ENCODE results near the gene SLC25A19. TPM values are rescaled to one million over a fixed set of nuclear protein-coding genes. Genes with fewer than 3 reads are reported as not detected.

Gene SLC25A19
- polyA plus RNA-seq, 1 donor, result 6.8 TPM

- DNase-seq, result no peak
Observed at GRCh38 chr17:75241502-75241901, 47.7 kb downstream of the SLC25A19 start.

DNA sequence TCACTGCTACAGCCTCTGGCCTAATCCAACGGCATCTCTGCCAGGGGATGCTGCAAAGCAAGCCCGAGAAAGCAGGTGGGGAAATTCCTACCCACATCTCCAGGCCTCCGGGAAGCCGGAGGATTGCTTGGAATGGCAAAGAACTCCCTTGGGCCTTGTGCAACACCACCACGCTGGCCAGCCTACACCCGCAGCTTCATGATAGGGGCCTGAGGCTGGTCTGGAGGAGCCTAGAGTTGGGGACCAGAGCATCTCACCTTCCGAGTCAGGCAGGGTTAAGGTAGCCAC lies 48.1 kb downstream of the SLC25A19 start:
- DNase-seq, result no peak

DNA sequence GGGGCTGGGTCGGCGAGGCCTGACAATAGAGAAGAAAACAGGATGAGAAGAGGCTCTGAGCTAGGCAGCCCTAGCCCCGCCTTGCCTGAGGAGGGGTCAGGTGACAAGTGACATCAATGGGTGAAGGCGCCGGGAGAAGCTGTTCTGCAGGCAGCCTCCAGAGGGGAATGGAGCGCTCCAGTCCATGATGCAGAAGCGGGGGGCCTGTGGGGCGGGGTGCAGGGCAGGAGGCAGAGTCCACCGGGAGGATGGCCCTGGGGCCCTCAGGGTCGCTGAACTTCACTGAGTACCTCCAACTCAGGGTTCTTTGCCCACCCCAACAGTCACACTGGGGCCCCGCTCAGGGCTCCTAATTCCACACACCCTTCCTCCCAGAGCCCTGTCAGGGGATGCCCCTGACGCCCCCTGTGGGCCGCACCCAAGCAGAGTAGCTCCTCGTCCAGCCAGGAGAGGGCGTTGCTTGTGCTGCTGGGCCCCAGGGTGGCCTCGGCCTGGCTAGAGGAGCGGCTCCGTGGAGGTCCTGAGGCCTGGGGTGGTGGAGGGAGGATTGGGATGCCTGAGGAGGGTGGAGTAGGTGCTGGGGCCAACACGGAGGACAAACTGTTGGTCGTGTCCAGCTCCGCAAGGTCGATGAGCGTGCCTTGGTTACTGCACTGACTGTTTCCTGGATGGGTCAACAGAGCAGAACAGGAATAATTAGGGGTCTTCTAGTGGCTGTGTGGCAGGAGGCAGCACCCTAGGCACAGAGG lies 48.7 kb downstream of the SLC25A19 start:
- DNase-seq, result no peak

DNA sequence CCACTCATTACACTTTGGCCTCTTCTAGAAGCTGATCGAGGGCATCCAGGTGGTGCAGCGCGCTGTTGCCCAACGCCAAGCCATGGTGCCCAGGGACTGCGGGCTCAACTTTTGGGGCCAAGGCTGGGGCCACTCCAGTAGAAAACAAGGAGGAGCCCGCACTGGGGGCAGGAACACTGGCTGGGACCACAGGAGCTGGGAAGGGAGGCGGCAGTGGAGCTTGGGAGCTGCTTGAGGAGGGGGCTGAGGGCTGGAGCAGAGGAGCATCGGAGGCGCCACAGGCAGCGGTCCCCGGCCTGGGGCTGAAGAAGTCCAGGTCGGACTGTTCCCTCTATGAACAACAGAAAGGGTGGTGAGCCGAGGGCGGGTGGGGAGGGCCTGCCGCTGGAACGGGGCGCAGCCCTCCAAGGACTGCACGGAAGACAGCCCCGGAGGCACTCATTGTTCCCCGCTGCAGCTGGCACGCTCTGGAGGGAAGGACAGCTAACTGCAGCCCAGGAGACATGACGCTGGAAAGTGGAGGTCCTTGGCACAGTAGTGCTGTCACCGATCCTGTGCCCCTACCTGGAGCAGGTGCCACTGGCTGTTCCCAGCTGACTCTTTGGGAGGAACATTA lies 49.3 kb downstream of the SLC25A19 start:
- DNase-seq, result no peak

- no peak for DNase-seq
Observed at GRCh38 chr17:75239214-75239613, 50.0 kb downstream of the SLC25A19 start.

- no peak for DNase-seq
Observed at GRCh38 chr17:75238684-75239191, 50.5 kb downstream of the SLC25A19 start.

DNA sequence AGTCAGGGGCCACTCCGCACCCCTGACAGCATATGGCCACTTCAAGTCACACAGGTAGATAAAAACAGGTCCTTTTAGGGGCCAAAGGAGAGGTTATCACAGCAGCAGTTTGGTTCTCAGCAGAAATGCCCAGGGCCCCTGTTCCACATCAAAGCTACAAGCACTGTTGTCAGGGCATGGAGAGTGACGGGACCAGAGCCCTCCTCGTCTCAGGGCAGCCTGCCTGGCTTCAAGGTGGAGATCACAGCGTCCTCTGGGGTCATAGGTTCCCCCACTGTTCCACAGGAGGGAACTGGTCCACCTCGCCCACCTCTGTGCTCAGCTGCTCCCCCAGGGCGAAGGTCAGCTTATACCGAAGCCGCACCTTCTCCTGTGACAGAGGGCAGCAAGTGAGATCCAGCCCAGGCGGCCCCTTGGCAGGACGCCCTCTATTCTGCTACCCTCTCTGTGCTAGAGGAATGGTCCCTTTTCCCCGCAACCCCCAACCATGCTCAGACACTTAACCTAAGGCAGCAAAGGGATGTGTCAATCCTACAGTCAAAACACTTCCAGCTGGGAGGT lies 51.1 kb downstream of the SLC25A19 start:
- DNase-seq, result no peak

- DNase-seq, result no peak
Observed at GRCh38 chr17:75237100-75238014, 51.9 kb downstream of the SLC25A19 start.

DNA sequence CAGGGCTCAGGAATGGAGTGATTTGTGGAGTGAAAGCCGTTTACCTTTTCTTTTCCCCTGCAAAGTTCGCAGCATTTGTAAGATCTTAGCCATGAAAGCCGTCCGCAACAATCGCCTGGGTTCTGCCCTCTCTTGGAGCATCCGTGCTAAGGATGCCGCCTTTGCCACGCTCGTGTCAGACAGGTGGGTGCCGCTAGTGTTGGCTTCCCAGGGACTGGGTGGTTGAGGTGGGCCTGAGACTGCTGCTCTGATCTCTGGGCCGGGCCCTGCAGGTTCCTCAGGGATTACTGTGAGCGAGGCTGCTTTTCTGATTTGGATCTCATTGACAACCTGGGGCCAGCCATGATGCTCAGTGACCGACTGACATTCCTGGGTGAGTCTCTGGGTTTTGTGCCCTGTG lies 56.4 kb downstream of the SLC25A19 start:
- DNase-seq, result no peak

- DNase-seq, result no peak
Observed at GRCh38 chr17:75231741-75232464, 57.3 kb downstream of the SLC25A19 start.

- DNase-seq, result no peak
Observed at GRCh38 chr17:75231071-75231470, 58.2 kb downstream of the SLC25A19 start.

GRCh38 chr17:75228847-75229246 lies 60.4 kb downstream of the SLC25A19 start:
- no peak for DNase-seq

DNA sequence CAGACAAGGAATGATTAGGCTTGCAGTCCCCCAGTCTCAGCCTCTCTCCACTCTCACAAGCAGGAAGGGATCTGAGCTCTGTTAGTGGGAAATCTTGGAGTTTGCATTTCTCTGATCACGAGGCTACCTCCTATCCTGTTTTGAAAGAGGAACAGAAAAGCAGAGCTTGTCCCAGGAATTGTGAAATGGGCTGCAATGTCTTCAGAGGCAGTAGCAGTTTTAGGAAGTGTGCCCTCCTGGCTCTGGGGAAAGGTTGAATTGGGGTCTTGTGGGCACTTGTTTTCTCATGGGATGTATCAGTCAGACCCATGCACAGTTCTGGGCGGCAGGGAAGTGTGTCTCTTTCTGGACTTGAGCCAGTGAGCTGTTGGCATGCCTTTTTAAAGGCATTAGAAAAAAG lies 60.9 kb downstream of the SLC25A19 start:
- no peak for DNase-seq

DNA sequence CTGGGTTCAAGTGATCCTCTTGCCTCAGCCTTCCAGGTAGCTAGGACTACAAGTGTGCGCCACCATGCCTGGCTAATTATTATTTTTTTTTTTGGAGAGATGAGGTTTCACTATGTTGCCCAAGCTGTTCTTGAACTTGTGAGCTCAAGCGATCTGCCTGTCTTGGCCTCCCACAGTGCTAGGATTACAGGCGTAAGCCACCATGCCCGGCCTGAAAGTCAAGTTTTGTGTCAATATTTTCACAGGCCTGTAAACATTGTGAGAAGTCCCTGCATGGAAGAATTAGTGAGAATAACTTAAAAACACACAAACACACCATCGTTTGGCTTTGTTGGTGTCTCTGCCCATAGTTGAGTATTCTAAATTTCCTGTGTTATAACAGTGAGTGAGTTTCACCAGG lies 61.5 kb downstream of the SLC25A19 start:
- DNase-seq, result no peak

- no peak for DNase-seq
Observed at GRCh38 chr17:75225016-75225415, 64.2 kb downstream of the SLC25A19 start.

Other genes with a start within 250 kb of the SLC25A19 start
- gene ATP5PD, start 242.5 kb downstream of the SLC25A19 start, polyA plus RNA-seq (ENCODE audit: insufficient read length), result 216 TPM
- 25.1 TPM for gene KCTD2, start 242.2 kb downstream of the SLC25A19 start, polyA plus RNA-seq (ENCODE audit: insufficient read length)
- gene SLC16A5, start 201.5 kb downstream of the SLC25A19 start, polyA plus RNA-seq (ENCODE audit: insufficient read length), result 11.2 TPM
- gene ARMC7, start 179.5 kb downstream of the SLC25A19 start, polyA plus RNA-seq (ENCODE audit: insufficient read length), result 8.1 TPM
- gene NT5C, start 157.7 kb downstream of the SLC25A19 start, polyA plus RNA-seq (ENCODE audit: insufficient read length), result 48.7 TPM
- 374 TPM for gene JPT1, start 134.9 kb downstream of the SLC25A19 start, polyA plus RNA-seq (ENCODE audit: insufficient read length)
- 309 TPM for gene SUMO2, start 106.5 kb downstream of the SLC25A19 start, polyA plus RNA-seq (ENCODE audit: insufficient read length)
- 40.7 TPM for gene NUP85, start 83.8 kb downstream of the SLC25A19 start, polyA plus RNA-seq (ENCODE audit: insufficient read length)
- 31.5 TPM for gene GGA3, start 27.8 kb downstream of the SLC25A19 start, polyA plus RNA-seq (ENCODE audit: insufficient read length)
- 57.6 TPM for gene MRPS7, start 27.6 kb downstream of the SLC25A19 start, polyA plus RNA-seq (ENCODE audit: insufficient read length)
- gene MIF4GD, start 18.2 kb downstream of the SLC25A19 start, polyA plus RNA-seq (ENCODE audit: insufficient read length), result 13.1 TPM
- gene GRB2, start 116.2 kb upstream of the SLC25A19 start, polyA plus RNA-seq (ENCODE audit: insufficient read length), result 161 TPM
- 80.0 TPM for gene TMEM94, start 167.2 kb upstream of the SLC25A19 start, polyA plus RNA-seq (ENCODE audit: insufficient read length)
- gene CASKIN2, start 226.1 kb upstream of the SLC25A19 start, polyA plus RNA-seq (ENCODE audit: insufficient read length), result 32.0 TPM
- 27.0 TPM for gene TSEN54, start 227.1 kb upstream of the SLC25A19 start, polyA plus RNA-seq (ENCODE audit: insufficient read length)
- gene LLGL2, start 236.3 kb upstream of the SLC25A19 start, polyA plus RNA-seq (ENCODE audit: insufficient read length), result 13.5 TPM

Data from hindlimb muscle (tissue), 1 donor.